SK-N-SH (cell line): ENCODE data around the gene CDC16. TPM values are rescaled to one million over a fixed set of nuclear protein-coding genes. Genes with fewer than 3 reads are reported as not detected.
"Not testable (repeated sequence)": the region's sequence is repeated elsewhere in the genome, so short reads cannot be mapped to it uniquely, and the experiment has no call there.

Experiments
- CTCF ChIA-PET: fragments of 300-600, 350-600 bp; formaldehyde crosslinking; extraction: SDS; loops from one replicate; lab custom pipeline; 2021; lab: Yijun Ruan, JAX
- POLR2A ChIA-PET: fragments of 350-600 bp; sonication (Branson Sonifier 250); formaldehyde crosslinking; extraction: SDS; loops from one replicate; lab custom pipeline; 2020; ENCODE audit warnings: antibody characterized with exemption, inconsistent platforms; lab: Yijun Ruan, JAX
- DNase-seq: peaks from one replicate; pipeline ENCODE4 v3.0.0; 2012
- H2AFZ ChIP-seq: fragments of 200-600 bp; sonication (generic); 2 replicates; pipeline ENCODE4 v1.8.1; 2016; ENCODE audit warnings: antibody characterized with exemption, mild to moderate bottlenecking, low read depth
- H3F3A ChIP-seq: fragments of 200-600 bp; sonication (generic); replicated peaks from 2 replicates; pipeline ENCODE3; 2016; ENCODE audit warnings: antibody characterized with exemption, mild to moderate bottlenecking; ENCODE audit not compliant: insufficient read depth
- H3K27ac ChIP-seq, 2 experiments: fragments of 200-500 bp in 1 of 2; fragments of 200-600 bp in 1 of 2; sonication (Bioruptor generic) in 1 of 2; sonication (generic), shearing (Covaris generic) in 1 of 2; 2 replicates each; pipeline versions ENCODE4 v1.5.1 to v1.6.1; 2014 to 2016; ENCODE audit warnings: low read depth in 2 of 2, inconsistent platforms in 1 of 2, low read length in 1 of 2, mild to moderate bottlenecking in 1 of 2, mixed read lengths in 1 of 2
- H3K27me3 ChIP-seq: fragments of 200-600 bp; sonication (generic), shearing (Covaris generic); 2 replicates; pipeline ENCODE4 v1.6.1; 2016; ENCODE audit warnings: mixed run types; ENCODE audit not compliant: insufficient read depth
- H3K36me3 ChIP-seq, 2 experiments: fragments of 200-500 bp in 1 of 2; fragments of 200-600 bp in 1 of 2; sonication (Bioruptor generic) in 1 of 2; sonication (generic) in 1 of 2; replicated peaks in 1 of 2; 2 replicates each; pipeline versions ENCODE3 to v1.5.1; 2014 to 2016; ENCODE audit warnings: low read length in 1 of 2, mild to moderate bottlenecking in 1 of 2; ENCODE audit not compliant: insufficient read depth in 2 of 2, control insufficient read depth in 1 of 2
- H3K4me1 ChIP-seq, 2 experiments: fragments of 200-500 bp in 1 of 2; fragments of 200-600 bp in 1 of 2; sonication (Bioruptor generic) in 1 of 2; sonication (generic), shearing (Covaris generic) in 1 of 2; 2 replicates each; pipeline versions ENCODE4 v1.5.1 to v1.6.1; 2014 to 2016; ENCODE audit warnings: low read depth in 1 of 2, low read length in 1 of 2, mixed run types in 1 of 2; ENCODE audit not compliant: insufficient read depth in 2 of 2, control insufficient read depth in 1 of 2
- H3K4me2 ChIP-seq: fragments of 200-600 bp; sonication (generic), shearing (Covaris generic); 2 replicates; pipeline ENCODE4 v1.6.1; 2017; ENCODE audit warnings: mixed run types
- H3K4me3 ChIP-seq, 2 experiments: fragments of 200-500 bp in 1 of 2; fragments of 200-600 bp in 1 of 2; sonication (Bioruptor generic) in 1 of 2; sonication (generic), shearing (Covaris generic) in 1 of 2; 2 replicates each; pipeline versions ENCODE4 v1.5.1 to v1.8.1; 2014 to 2016; ENCODE audit warnings: low read depth in 2 of 2, inconsistent platforms in 1 of 2, low read length in 1 of 2, mild to moderate bottlenecking in 1 of 2, mixed read lengths in 1 of 2, moderate library complexity in 1 of 2
- H3K79me2 ChIP-seq: fragments of 200-600 bp; sonication (generic); 2 replicates; pipeline ENCODE4 v1.8.1; 2017; ENCODE audit warnings: mild to moderate bottlenecking; ENCODE audit not compliant: insufficient read depth
- H3K9ac ChIP-seq: fragments of 200-600 bp; sonication (generic); 2 replicates; pipeline ENCODE4 v1.6.1; 2017; ENCODE audit warnings: mixed run types
- H3K9me2 ChIP-seq: fragments of 200-600 bp; sonication (generic); 2 replicates; pipeline ENCODE4 v1.6.1; 2017; ENCODE audit warnings: mixed run types
- H3K9me3 ChIP-seq: fragments of 200-600 bp; sonication (generic); 2 replicates; pipeline ENCODE4 v1.6.1; 2017; ENCODE audit warnings: mixed run types, mild to moderate bottlenecking, moderate library complexity
- H4K20me1 ChIP-seq: fragments of 200-600 bp; sonication (generic); 2 replicates; pipeline ENCODE4 v1.6.1; 2017; ENCODE audit warnings: mild to moderate bottlenecking, mixed run types; ENCODE audit not compliant: insufficient read depth
- ELF1 ChIP-seq: IDR thresholded peaks from 2 replicates; pipeline ENCODE4 v1.4.0; 2012
- FOXJ3 ChIP-seq: sonication (generic); formaldehyde crosslinking; IDR thresholded peaks from 2 replicates; pipeline ENCODE4 v1.5.1; 2020; ENCODE audit warnings: mild to moderate bottlenecking, missing genetic modification reagents
- FOXM1 ChIP-seq: IDR thresholded peaks from 2 replicates; pipeline ENCODE4 v1.4.0; 2012; ENCODE audit warnings: low read depth, mild to moderate bottlenecking
- JUND ChIP-seq: IDR thresholded peaks from 2 replicates; pipeline ENCODE4 v1.4.0; 2012
- NFIC ChIP-seq: IDR thresholded peaks from 2 replicates; pipeline ENCODE4 v1.4.0; 2012; ENCODE audit warnings: borderline replicate concordance
- NRF1 ChIP-seq: IDR thresholded peaks from 2 replicates; pipeline ENCODE4 v1.6.1; 2012; ENCODE audit warnings: low read depth, mild to moderate bottlenecking, low read length
- RAD21 ChIP-seq: IDR thresholded peaks from 2 replicates; pipeline ENCODE4 v1.6.1; 2012; ENCODE audit warnings: mild to moderate bottlenecking, low read length
- TAF1 ChIP-seq: IDR thresholded peaks from 2 replicates; pipeline ENCODE4 v1.6.1; 2012; ENCODE audit warnings: low read depth, mild to moderate bottlenecking, low read length, moderate library complexity, borderline replicate concordance
- WGBS: methylation state at CpG from one replicate; pipeline ENCODE4 v1.1.6; 2017; ENCODE audit warnings: low lambda C conversion rate; 5-methylcytosine and 5-hydroxymethylcytosine counted together
- polyA plus RNA-seq, 3 experiments: library from polyadenylated mRNA; depleted of rRNA; stranded (reverse); fragments of >200 nt; gene quantifications; 2 replicates each; pipeline ENCODE4 v1.2.3, GENCODE V29; 2012
- TF ChIP-seq, protein P1 (sequence below): fragments of 150-350 bp; IDR thresholded peaks from 2 replicates; pipeline ENCODE4 v1.6.1; 2017; ENCODE audit warnings: antibody characterized with exemption, low read length, low read depth, borderline replicate concordance
- TF ChIP-seq, protein P2 (sequence below): IDR thresholded peaks from 2 replicates; pipeline ENCODE4; 2012
- TF ChIP-seq, protein P3 (sequence below): fragments of 150-350 bp; IDR thresholded peaks from 2 replicates; pipeline ENCODE4 v1.6.1; 2016; ENCODE audit warnings: mild to moderate bottlenecking, low read depth, low read length
- TF ChIP-seq, protein P4 (sequence below): IDR thresholded peaks from 2 replicates; pipeline ENCODE4 v1.6.1; 2012; ENCODE audit warnings: mild to moderate bottlenecking, low read depth, low read length, moderate library complexity
- TF ChIP-seq, protein P5 (sequence below): IDR thresholded peaks from 2 replicates; pipeline ENCODE4 v1.4.0; 2012; ENCODE audit warnings: low read depth, borderline replicate concordance

Gene CDC16
- polyA plus RNA-seq, 1 of the 3 experiments (the other 2 are of a cell fraction), result 56.9 TPM

DNA sequence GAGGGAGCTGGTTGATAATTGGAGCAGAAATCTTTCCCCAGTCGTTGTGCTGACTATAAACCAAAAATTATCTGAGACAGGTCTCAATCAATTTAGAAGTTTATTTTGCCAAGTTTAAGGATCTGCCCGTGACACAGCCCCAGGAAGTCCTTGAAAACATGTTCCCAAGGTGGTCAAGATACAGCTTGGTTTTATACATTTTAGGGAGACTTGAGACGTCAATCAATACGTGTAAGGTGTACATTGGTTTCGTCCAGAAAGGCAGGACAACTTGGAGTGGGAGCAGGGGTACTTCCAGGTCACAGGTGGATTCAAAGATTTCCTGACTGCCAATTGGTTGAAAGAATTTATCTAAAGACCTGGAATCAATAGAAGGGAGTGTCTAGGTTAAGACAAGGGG is 38.1 kb upstream of the CDC16 start (continued):
- TF ChIP-seq FOXM1, result no peak
- TF ChIP-seq RAD21, result no peak
- TF ChIP-seq, protein P1, sequence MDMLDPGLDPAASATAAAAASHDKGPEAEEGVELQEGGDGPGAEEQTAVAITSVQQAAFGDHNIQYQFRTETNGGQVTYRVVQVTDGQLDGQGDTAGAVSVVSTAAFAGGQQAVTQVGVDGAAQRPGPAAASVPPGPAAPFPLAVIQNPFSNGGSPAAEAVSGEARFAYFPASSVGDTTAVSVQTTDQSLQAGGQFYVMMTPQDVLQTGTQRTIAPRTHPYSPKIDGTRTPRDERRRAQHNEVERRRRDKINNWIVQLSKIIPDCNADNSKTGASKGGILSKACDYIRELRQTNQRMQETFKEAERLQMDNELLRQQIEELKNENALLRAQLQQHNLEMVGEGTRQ, result no peak
- TF ChIP-seq, protein P2, sequence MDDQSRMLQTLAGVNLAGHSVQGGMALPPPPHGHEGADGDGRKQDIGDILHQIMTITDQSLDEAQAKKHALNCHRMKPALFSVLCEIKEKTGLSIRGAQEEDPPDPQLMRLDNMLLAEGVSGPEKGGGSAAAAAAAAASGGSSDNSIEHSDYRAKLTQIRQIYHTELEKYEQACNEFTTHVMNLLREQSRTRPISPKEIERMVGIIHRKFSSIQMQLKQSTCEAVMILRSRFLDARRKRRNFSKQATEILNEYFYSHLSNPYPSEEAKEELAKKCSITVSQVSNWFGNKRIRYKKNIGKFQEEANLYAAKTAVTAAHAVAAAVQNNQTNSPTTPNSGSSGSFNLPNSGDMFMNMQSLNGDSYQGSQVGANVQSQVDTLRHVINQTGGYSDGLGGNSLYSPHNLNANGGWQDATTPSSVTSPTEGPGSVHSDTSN, result no peak
- no peak for TF ChIP-seq NRF1
- TF ChIP-seq FOXJ3 (CRISPR knock-in tag), result no peak
- no peak for TF ChIP-seq ELF1
- TF ChIP-seq, all 33 proteins: peak for 0

DNA sequence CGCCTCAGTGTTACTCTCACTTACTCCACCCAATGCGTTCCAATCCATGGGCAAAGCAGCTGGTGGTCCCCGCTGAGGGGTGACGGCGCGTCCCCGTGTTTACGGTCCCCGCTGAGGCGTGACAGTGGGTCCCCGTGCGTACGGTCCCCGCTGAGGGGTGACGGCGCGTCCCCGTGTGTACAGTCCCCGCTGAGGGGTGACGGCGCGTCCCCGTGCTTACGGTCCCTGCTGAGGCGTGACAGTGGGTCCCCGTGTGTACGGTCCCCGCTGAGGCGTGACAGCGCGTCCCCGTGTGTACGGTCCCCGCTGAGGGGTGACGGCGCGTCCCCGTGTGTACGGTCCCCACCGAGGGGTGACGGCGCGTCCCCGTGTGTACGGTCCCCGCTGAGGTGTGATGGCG is 36.1 kb upstream of the CDC16 start:
- Histone ChIP-seq H2AFZ (no peak overlapping the region), H3K9me2 (no peaks in the 10 kb centered on the region), H3K9me3 (no peaks in the 10 kb centered on the region), H3F3A (no peaks in the 10 kb centered on the region), H3K4me3 (no peak overlapping the region), H3K79me2 (no peaks in the 10 kb centered on the region), H3K4me2 (no peak overlapping the region), H3K9ac (no peak overlapping the region), H3K27ac (no peak overlapping the region), H3K27me3 (peaks cover 1% of the 10 kb centered on the region; the same call in 1 of the 2 replicates), H3K36me3 (no peaks in the 10 kb centered on the region), H3K4me1 (no peaks in the 10 kb centered on the region; a peak in 1 of 4 replicates), H4K20me1 (no peaks in the 10 kb centered on the region)
- DNase-seq, result no peak
- WGBS, result 92% methylated on average over 18 of the region's 47 CpGs
- TF ChIP-seq JUND, result no peak
- TF ChIP-seq TAF1, result no peak
- no peak for TF ChIP-seq NFIC
- TF ChIP-seq, protein P3, sequence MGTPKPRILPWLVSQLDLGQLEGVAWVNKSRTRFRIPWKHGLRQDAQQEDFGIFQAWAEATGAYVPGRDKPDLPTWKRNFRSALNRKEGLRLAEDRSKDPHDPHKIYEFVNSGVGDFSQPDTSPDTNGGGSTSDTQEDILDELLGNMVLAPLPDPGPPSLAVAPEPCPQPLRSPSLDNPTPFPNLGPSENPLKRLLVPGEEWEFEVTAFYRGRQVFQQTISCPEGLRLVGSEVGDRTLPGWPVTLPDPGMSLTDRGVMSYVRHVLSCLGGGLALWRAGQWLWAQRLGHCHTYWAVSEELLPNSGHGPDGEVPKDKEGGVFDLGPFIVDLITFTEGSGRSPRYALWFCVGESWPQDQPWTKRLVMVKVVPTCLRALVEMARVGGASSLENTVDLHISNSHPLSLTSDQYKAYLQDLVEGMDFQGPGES, result no peak
- TF ChIP-seq, protein P4, sequence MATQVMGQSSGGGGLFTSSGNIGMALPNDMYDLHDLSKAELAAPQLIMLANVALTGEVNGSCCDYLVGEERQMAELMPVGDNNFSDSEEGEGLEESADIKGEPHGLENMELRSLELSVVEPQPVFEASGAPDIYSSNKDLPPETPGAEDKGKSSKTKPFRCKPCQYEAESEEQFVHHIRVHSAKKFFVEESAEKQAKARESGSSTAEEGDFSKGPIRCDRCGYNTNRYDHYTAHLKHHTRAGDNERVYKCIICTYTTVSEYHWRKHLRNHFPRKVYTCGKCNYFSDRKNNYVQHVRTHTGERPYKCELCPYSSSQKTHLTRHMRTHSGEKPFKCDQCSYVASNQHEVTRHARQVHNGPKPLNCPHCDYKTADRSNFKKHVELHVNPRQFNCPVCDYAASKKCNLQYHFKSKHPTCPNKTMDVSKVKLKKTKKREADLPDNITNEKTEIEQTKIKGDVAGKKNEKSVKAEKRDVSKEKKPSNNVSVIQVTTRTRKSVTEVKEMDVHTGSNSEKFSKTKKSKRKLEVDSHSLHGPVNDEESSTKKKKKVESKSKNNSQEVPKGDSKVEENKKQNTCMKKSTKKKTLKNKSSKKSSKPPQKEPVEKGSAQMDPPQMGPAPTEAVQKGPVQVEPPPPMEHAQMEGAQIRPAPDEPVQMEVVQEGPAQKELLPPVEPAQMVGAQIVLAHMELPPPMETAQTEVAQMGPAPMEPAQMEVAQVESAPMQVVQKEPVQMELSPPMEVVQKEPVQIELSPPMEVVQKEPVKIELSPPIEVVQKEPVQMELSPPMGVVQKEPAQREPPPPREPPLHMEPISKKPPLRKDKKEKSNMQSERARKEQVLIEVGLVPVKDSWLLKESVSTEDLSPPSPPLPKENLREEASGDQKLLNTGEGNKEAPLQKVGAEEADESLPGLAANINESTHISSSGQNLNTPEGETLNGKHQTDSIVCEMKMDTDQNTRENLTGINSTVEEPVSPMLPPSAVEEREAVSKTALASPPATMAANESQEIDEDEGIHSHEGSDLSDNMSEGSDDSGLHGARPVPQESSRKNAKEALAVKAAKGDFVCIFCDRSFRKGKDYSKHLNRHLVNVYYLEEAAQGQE, result no peak
- no peak for TF ChIP-seq FOXM1
- TF ChIP-seq ELF1, result no peak
- TF ChIP-seq, protein P5, sequence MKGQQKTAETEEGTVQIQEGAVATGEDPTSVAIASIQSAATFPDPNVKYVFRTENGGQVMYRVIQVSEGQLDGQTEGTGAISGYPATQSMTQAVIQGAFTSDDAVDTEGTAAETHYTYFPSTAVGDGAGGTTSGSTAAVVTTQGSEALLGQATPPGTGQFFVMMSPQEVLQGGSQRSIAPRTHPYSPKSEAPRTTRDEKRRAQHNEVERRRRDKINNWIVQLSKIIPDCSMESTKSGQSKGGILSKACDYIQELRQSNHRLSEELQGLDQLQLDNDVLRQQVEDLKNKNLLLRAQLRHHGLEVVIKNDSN, result no peak
- ChIA-PET POLR2A (no interaction called here), CTCF (no interaction called here)

DNA sequence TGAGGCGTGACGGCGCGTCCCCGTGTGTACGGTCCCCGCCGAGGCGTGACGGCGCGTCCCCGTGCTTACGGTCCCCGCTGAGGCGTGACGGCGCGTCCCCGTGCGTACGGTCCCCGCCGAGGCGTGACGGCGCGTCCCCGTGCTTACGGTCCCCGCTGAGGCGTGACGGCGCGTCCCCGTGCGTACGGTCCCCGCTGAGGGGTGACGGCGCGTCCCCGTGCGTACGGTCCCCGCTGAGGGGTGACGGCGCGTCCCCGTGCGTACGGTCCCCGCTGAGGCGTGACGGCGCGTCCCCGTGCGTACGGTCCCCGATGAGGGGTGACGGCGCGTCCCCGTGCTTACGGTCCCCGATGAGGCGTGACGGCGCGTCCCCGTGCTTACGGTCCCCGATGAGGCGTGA is 35.2 kb upstream of the CDC16 start:
- H3K4me3 ChIP-seq, H3K9me2 ChIP-seq, H3K27me3 ChIP-seq, H3K9ac ChIP-seq, DNase-seq, H3K27ac ChIP-seq, H3K36me3 ChIP-seq, H4K20me1 ChIP-seq, H3K9me3 ChIP-seq, H3K4me1 ChIP-seq, H3F3A ChIP-seq, H2AFZ ChIP-seq, CTCF ChIA-PET, H3K4me2 ChIP-seq, H3K79me2 ChIP-seq, POLR2A ChIA-PET: not testable (repeated sequence)
- 72% methylated on average over 24 of the region's 75 CpGs for WGBS
